Esophagus squamous epithelium (tissue), 4 donors: ENCODE data around the gene GLG1.

Source experiments
- POLR2A ChIP-seq, 4 donors: fragments of 450-650 bp; IDR thresholded peaks; one replicate each; pipeline ENCODE4 v1.6.1; 2017; ENCODE audit warnings: antibody characterized with exemption in 4 of 4, mild to moderate bottlenecking in 4 of 4, moderate library complexity in 3 of 4
- TF ChIP-seq, protein P1 (sequence below), 6 experiments: fragments of 450-650 bp in 4 of 6; fragments of 200-600 bp in 2 of 6; sonication (generic) in 2 of 6; IDR thresholded peaks; one replicate each; pipeline ENCODE4 v1.5.1; 2016 to 2019; ENCODE audit warnings: antibody characterized with exemption in 6 of 6, mild to moderate bottlenecking in 4 of 6, moderate library complexity in 4 of 6

DNA sequence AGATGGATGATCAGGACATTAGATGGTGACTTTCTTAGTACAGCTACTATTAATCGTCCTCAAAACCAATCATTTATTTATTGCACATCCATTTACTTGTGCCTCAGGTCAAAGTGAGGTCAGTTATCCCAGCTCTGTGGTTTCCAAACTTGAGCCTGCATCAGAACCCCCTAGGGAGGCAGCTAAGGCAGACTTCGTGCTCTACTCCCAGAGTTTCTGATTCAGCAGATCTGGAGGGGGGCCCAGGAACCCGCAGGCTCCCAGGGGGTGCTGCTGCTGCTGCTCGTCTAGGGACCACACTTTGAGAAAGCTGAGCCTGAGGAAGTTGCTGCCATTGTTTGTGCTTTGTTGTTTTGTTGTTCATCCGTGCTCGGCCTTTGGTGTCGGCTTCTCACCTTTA is 141.6 kb downstream of the GLG1 start:
- TF ChIP-seq, protein P1, sequence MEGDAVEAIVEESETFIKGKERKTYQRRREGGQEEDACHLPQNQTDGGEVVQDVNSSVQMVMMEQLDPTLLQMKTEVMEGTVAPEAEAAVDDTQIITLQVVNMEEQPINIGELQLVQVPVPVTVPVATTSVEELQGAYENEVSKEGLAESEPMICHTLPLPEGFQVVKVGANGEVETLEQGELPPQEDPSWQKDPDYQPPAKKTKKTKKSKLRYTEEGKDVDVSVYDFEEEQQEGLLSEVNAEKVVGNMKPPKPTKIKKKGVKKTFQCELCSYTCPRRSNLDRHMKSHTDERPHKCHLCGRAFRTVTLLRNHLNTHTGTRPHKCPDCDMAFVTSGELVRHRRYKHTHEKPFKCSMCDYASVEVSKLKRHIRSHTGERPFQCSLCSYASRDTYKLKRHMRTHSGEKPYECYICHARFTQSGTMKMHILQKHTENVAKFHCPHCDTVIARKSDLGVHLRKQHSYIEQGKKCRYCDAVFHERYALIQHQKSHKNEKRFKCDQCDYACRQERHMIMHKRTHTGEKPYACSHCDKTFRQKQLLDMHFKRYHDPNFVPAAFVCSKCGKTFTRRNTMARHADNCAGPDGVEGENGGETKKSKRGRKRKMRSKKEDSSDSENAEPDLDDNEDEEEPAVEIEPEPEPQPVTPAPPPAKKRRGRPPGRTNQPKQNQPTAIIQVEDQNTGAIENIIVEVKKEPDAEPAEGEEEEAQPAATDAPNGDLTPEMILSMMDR (IDR thresholded peaks at IDR 0.05) = no peak
- TF ChIP-seq POLR2A (IDR thresholded peaks at IDR 0.05) = no peak
